A549 treated with CORT108297 at 1 μM for 4 hours (cell line): ENCODE results near the gene USP17L22. TPM values are rescaled to one million over a fixed set of nuclear protein-coding genes. Genes with fewer than 3 reads are reported as not detected.

ENCODE experiments used
- total RNA-seq: library from RNA; stranded (reverse); fragments of 200-300 nt; extraction: Qiagen RNA extraction; gene quantifications from 5 replicates; pipeline ENCODE4 v1.2.3, GENCODE V29; 2022

USP17L22 gene, protein sequence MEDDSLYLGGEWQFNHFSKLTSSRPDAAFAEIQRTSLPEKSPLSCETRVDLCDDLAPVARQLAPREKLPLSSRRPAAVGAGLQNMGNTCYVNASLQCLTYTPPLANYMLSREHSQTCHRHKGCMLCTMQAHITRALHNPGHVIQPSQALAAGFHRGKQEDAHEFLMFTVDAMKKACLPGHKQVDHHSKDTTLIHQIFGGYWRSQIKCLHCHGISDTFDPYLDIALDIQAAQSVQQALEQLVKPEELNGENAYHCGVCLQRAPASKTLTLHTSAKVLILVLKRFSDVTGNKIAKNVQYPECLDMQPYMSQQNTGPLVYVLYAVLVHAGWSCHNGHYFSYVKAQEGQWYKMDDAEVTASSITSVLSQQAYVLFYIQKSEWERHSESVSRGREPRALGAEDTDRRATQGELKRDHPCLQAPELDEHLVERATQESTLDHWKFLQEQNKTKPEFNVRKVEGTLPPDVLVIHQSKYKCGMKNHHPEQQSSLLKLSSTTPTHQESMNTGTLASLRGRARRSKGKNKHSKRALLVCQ
- not detected in 5 replicates for total RNA-seq

DNA sequence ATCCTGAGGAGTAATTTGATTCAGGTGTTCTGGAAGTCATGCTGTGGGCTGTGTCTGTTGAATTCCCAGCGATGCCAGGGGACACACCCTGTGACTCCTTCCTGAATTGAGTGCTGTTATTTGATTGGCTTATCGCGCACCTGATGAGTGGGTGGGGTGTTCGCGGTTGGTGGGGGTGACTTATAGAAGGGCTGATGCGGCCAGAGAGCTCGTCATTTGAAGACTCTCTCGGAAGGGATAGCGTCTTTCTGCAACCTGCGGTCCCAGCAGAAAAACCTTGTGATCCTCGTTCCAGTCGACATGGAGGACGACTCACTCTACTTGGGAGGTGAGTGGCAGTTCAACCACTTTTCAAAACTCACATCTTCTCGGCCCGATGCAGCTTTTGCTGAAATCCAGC is at the start of gene USP17L22:
USP17L22 (plus strand) TSS at position 301 of the 400 bp plus-strand sequence; CDS start at position 301, 0 bp downstream.

DNA sequence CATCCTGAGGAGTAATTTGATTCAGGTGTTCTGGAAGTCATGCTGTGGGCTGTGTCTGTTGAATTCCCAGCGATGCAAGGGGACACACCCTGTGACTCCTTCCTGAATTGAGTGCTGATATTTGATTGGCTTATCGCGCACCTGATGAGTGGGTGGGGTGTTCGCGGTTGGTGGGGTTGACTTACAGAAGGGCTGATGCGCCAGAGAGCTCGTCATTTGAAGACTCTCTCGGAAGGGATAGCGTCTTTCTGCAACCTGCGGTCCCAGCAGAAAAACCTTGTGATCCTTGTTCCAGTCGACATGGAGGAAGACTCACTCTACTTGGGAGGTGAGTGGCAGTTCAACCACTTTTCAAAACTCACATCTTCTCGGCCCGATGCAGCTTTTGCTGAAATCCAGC is 47.6 kb upstream of the USP17L22 start, which contains the start of gene USP17L12:
USP17L12 (plus strand) TSS at position 301 of the 400 bp plus-strand sequence; CDS start at position 301, 0 bp downstream.

DNA sequence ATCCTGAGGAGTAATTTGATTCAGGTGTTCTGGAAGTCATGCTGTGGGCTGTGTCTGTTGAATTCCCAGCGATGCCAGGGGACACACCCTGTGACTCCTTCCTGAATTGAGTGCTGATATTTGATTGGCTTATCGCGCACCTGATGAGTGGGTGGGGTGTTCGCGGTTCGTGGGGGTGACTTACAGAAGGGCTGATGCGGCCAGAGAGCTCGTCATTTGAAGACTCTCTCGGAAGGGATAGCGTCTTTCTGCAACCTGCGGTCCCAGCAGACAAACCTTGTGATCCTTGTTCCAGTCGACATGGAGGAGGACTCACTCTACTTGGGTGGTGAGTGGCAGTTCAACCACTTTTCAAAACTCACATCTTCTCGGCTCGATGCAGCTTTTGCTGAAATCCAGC is 42.8 kb upstream of the USP17L22 start, which contains the start of gene USP17L13:
USP17L13 (plus strand) TSS at position 301 of the 400 bp plus-strand sequence; CDS start at position 301, 0 bp downstream.

GRCh38 chr4:9234085-9234484 is 33.3 kb upstream of the USP17L22 start, which contains the start of gene USP17L15:
TSS of gene USP17L15 (plus strand) at chr4:9234385. CDS start at chr4:9234385, 0 bp downstream.

DNA sequence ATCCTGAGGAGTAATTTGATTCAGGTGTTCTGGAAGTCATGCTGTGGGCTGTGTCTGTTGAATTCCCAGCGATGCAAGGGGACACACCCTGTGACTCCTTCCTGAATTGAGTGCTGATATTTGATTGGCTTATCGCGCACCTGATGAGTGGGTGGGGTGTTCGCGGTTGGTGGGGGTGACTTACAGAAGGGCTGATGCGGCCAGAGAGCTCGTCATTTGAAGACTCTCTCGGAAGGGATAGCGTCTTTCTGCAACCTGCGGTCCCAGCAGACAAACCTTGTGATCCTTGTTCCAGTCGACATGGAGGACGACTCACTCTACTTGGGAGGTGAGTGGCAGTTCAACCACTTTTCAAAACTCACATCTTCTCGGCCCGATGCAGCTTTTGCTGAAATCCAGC is 23.8 kb upstream of the USP17L22 start, which contains the start of gene USP17L17:
USP17L17 (plus strand) TSS at position 301 of the 400 bp plus-strand sequence; CDS start at position 301, 0 bp downstream.

DNA sequence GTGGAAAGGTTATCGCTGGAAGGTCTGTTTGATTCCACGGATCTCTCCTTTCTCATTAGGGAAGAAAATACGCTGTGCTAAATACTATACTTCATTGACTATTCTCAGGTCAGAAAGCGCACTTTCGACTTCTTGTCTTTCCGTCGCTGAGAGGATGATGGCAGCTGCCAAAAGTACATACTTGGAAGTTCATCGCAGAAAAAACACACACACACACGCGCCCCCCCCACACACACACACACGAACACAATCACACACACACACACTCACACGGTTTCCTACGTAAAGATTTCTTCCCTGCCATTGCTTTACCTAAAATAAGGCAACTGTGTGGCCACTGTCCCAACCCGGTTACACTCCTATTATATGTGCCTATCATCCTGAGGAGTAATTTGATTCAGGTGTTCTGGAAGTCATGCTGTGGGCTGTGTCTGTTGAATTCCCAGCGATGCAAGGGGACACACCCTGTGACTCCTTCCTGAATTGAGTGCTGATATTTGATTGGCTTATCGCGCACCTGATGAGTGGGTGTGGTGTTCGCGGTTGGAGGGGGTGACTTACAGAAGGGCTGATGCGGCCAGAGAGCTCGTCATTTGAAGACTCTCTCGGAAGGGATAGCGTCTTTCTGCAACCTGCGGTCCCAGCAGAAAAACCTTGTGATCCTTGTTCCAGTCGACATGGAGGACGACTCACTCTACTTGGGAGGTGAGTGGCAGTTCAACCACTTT is 19.3 kb upstream of the USP17L22 start, which contains the start of gene USP17L18:
USP17L18 (plus strand) TSS at position 678 of the 728 bp plus-strand sequence; CDS start at position 678, 0 bp downstream.

DNA sequence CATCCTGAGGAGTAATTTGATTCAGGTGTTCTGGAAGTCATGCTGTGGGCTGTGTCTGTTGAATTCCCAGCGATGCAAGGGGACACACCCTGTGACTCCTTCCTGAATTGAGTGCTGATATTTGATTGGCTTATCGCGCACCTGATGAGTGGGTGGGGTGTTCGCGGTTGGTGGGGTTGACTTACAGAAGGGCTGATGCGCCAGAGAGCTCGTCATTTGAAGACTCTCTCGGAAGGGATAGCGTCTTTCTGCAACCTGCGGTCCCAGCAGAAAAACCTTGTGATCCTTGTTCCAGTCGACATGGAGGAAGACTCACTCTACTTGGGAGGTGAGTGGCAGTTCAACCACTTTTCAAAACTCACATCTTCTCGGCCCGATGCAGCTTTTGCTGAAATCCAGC is 14.3 kb upstream of the USP17L22 start, which contains the start of gene USP17L19:
USP17L19 (plus strand) TSS at position 301 of the 400 bp plus-strand sequence; CDS start at position 301, 0 bp downstream.

DNA sequence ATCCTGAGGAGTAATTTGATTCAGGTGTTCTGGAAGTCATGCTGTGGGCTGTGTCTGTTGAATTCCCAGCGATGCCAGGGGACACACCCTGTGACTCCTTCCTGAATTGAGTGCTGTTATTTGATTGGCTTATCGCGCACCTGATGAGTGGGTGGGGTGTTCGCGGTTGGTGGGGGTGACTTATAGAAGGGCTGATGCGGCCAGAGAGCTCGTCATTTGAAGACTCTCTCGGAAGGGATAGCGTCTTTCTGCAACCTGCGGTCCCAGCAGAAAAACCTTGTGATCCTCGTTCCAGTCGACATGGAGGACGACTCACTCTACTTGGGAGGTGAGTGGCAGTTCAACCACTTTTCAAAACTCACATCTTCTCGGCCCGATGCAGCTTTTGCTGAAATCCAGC is 9.6 kb upstream of the USP17L22 start, which contains the start of gene USP17L20:
USP17L20 (plus strand) TSS at position 301 of the 400 bp plus-strand sequence; CDS start at position 301, 0 bp downstream.

DNA sequence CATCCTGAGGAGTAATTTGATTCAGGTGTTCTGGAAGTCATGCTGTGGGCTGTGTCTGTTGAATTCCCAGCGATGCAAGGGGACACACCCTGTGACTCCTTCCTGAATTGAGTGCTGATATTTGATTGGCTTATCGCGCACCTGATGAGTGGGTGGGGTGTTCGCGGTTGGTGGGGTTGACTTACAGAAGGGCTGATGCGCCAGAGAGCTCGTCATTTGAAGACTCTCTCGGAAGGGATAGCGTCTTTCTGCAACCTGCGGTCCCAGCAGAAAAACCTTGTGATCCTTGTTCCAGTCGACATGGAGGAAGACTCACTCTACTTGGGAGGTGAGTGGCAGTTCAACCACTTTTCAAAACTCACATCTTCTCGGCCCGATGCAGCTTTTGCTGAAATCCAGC is 4.8 kb upstream of the USP17L22 start, which contains the start of gene USP17L21:
USP17L21 (plus strand) TSS at position 301 of the 400 bp plus-strand sequence; CDS start at position 301, 0 bp downstream.

Other genes starting within 250 kb of the USP17L22 start
- gene FAM90A26, start 97.2 kb upstream of the USP17L22 start, total RNA-seq = not detected in 5 replicates
- gene USP17L10, start 57.0 kb upstream of the USP17L22 start, total RNA-seq = not detected in 5 replicates
- not detected in 5 replicates for gene USP17L11, start 52.2 kb upstream of the USP17L22 start, total RNA-seq
- gene USP17L12, start 47.5 kb upstream of the USP17L22 start, total RNA-seq = not detected in 5 replicates
- gene USP17L13, start 42.7 kb upstream of the USP17L22 start, total RNA-seq = not detected in 5 replicates
- not detected in 5 replicates for gene USP17L15, start 33.2 kb upstream of the USP17L22 start, total RNA-seq
- not detected in 5 replicates for gene USP17L17, start 23.7 kb upstream of the USP17L22 start, total RNA-seq
- gene USP17L18, start 19.0 kb upstream of the USP17L22 start, total RNA-seq = not detected in 5 replicates
- not detected in 5 replicates for gene USP17L19, start 14.2 kb upstream of the USP17L22 start, total RNA-seq
- not detected in 5 replicates for gene USP17L20, start 9.5 kb upstream of the USP17L22 start, total RNA-seq
- gene USP17L21, start 4.7 kb upstream of the USP17L22 start, total RNA-seq = not detected in 5 replicates
- not detected in 5 replicates for gene USP17L24, start 57.5 kb downstream of the USP17L22 start, total RNA-seq
- not detected in 5 replicates for gene USP17L25, start 62.3 kb downstream of the USP17L22 start, total RNA-seq
- not detected in 5 replicates for gene USP17L26, start 67.0 kb downstream of the USP17L22 start, total RNA-seq
- not detected in 5 replicates for gene USP17L5, start 71.8 kb downstream of the USP17L22 start, total RNA-seq
- gene USP17L27, start 76.5 kb downstream of the USP17L22 start, total RNA-seq = not detected in 5 replicates
- not detected in 5 replicates for gene USP17L28, start 81.3 kb downstream of the USP17L22 start, total RNA-seq
- not detected in 5 replicates for gene USP17L29, start 86.0 kb downstream of the USP17L22 start, total RNA-seq
- not detected in 5 replicates for gene USP17L30, start 95.5 kb downstream of the USP17L22 start, total RNA-seq
- gene DEFB131A, start 176.8 kb downstream of the USP17L22 start, total RNA-seq = not detected in 5 replicates